Sigmoid colon (tissue), 4 donors: ENCODE data around the gene TXN2.

ENCODE experiments used
- CTCF ChIP-seq, 4 experiments: fragments of 450-650 bp in 3 of 4; fragments of 200-600 bp in 1 of 4; IDR thresholded peaks; one replicate each; pipeline ENCODE4 v1.5.1; 2016 to 2019; ENCODE audit warnings: antibody characterized with exemption in 4 of 4, mild to moderate bottlenecking in 3 of 4, moderate library complexity in 2 of 4
- EP300 ChIP-seq, 4 donors: sonication (generic); formaldehyde crosslinking; IDR thresholded peaks; one replicate each; pipeline ENCODE4 v1.6.1; 2017; ENCODE audit warnings: antibody characterized with exemption in 4 of 4
- POLR2A ChIP-seq, 2 donors: fragments of 450-650 bp; IDR thresholded peaks; one replicate each; pipeline ENCODE4 v1.6.1; 2016; ENCODE audit warnings: antibody characterized with exemption in 2 of 2, mild to moderate bottlenecking in 2 of 2, moderate library complexity in 2 of 2
- POLR2AphosphoS5 ChIP-seq, 4 donors: sonication (generic); formaldehyde crosslinking; IDR thresholded peaks; one replicate each; pipeline ENCODE4 v1.6.1; 2017; ENCODE audit warnings: antibody characterized with exemption in 4 of 4

GRCh38 chr22:36469094-36469710, 12.2 kb downstream of the TXN2 start:
- TF ChIP-seq POLR2AphosphoS5 (IDR thresholded peaks at IDR 0.05) (peak in 3 of 4 donors; percentile 14 to 39 (median 39)), CTCF (IDR thresholded peaks at IDR 0.05) (no peak), EP300 (IDR thresholded peaks at IDR 0.05) (no peak), POLR2A (IDR thresholded peaks at IDR 0.05) (no peak)
